ENCODE results near the gene RASGRP2. TPM values are rescaled to one million over a fixed set of nuclear protein-coding genes. Genes with fewer than 3 reads are reported as not detected.
A peak's percentile ranks its signal among the peaks of the same experiment; 100 is the strongest.

The RASGRP2 gene
- total and polyA plus RNA-seq, 9 donors = 2.1 to 18.9 (median 7.6) TPM

- peak in 1 of 5 donors; percentile 19 for DNase-seq
- TF ChIP-seq, protein P1, sequence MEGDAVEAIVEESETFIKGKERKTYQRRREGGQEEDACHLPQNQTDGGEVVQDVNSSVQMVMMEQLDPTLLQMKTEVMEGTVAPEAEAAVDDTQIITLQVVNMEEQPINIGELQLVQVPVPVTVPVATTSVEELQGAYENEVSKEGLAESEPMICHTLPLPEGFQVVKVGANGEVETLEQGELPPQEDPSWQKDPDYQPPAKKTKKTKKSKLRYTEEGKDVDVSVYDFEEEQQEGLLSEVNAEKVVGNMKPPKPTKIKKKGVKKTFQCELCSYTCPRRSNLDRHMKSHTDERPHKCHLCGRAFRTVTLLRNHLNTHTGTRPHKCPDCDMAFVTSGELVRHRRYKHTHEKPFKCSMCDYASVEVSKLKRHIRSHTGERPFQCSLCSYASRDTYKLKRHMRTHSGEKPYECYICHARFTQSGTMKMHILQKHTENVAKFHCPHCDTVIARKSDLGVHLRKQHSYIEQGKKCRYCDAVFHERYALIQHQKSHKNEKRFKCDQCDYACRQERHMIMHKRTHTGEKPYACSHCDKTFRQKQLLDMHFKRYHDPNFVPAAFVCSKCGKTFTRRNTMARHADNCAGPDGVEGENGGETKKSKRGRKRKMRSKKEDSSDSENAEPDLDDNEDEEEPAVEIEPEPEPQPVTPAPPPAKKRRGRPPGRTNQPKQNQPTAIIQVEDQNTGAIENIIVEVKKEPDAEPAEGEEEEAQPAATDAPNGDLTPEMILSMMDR (IDR thresholded peaks at IDR 0.05) = no peak
- TF ChIP-seq EP300 (IDR thresholded peaks at IDR 0.05) (no peak), POLR2A (IDR thresholded peaks at IDR 0.05) (no peak)
- 27 to 33% (median 29%) methylated on average over 21 of the region's 21 CpGs for WGBS, 3 donors
- intact Hi-C loops (cut with DNase I) = no loop called here
- H3K4me1 ChIP-seq (ENCODE audit: insufficient read depth) = no peaks in the 10 kb centered on the region
- no peaks in the 10 kb centered on the region for H3K27me3 ChIP-seq
- no peak overlapping the region for H3K4me3 ChIP-seq
- H3K36me3 ChIP-seq = no peaks in the 10 kb centered on the region
- no peaks in the 10 kb centered on the region for H3K9me3 ChIP-seq
- no peak overlapping the region for H3K27ac ChIP-seq
Measured at GRCh38 chr11:64716473-64717267, 27.3 kb downstream of the RASGRP2 start.

- 17 to 32% (median 23%) methylated on average over 13 of the region's 13 CpGs for WGBS, 3 donors
- H3K27me3 ChIP-seq = no peaks in the 10 kb centered on the region
- no peak for DNase-seq
- H3K4me1 ChIP-seq (ENCODE audit: insufficient read depth) = no peaks in the 10 kb centered on the region
- H3K9me3 ChIP-seq = no peaks in the 10 kb centered on the region
- H3K36me3 ChIP-seq = no peaks in the 10 kb centered on the region
- H3K27ac ChIP-seq = no peak overlapping the region
- TF ChIP-seq EP300 (IDR thresholded peaks at IDR 0.05) (no peak), POLR2A (IDR thresholded peaks at IDR 0.05) (no peak)
- TF ChIP-seq, protein P1 (IDR thresholded peaks at IDR 0.05) = no peak
- intact Hi-C loops (cut with DNase I) = no loop called here
- no peak overlapping the region for H3K4me3 ChIP-seq
Measured at GRCh38 chr11:64715756-64716472, 28.0 kb downstream of the RASGRP2 start.

DNA sequence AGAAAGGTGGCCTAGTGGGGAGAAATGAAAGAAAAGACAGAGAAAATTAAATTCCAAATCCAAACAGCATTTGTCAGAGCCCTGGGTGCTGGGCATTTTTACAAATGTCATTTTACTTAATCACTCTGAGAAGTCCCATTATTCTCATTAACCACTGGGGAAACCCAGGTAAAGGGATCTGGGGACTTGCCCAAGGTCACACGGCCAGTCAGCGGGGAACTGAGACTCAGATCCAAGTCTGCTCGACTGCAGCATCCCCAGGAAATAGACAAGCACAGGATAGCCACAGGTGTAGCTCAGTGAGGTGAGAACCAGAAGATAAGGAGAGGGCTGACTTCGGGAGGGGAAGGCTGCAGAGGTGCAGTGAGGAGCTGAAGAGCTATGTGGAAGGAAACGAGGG, 28.8 kb downstream of the RASGRP2 start:
- TF ChIP-seq EP300 (IDR thresholded peaks at IDR 0.05) (no peak), POLR2A (IDR thresholded peaks at IDR 0.05) (no peak)
- TF ChIP-seq, protein P1 (IDR thresholded peaks at IDR 0.05) = no peak
- H3K4me3 ChIP-seq = no peak overlapping the region
- 29 to 51% (median 43%) methylated on average over 5 of the region's 5 CpGs for WGBS, 3 donors
- no peaks in the 10 kb centered on the region for H3K4me1 ChIP-seq (ENCODE audit: insufficient read depth)
- no peak overlapping the region for H3K27ac ChIP-seq
- no peaks in the 10 kb centered on the region for H3K27me3 ChIP-seq
- no peak for DNase-seq
- no peaks in the 10 kb centered on the region for H3K9me3 ChIP-seq
- no peaks in the 10 kb centered on the region for H3K36me3 ChIP-seq
- intact Hi-C loops (cut with DNase I) = no loop called here

DNA sequence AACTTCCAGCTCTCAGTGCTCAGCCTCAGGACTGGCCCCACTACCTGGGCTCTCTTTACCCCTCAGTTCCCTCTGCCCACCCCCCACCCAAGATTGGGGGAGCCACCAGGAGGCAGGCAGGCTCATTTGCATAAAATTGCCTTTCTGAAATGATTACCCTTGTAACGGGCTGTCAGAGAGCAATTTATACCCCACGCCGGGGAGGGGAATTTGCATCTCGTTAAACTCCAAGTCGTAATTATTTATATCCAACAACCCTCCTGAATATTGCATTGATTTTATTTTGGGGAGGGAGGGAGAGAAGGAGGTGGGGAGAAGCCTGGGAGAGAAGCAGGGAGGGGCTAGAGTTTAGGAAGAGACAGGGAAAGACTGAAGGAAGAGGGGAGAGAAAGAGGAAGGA, 29.3 kb downstream of the RASGRP2 start:
- no peaks in the 10 kb centered on the region for H3K9me3 ChIP-seq
- no peak overlapping the region for H3K27ac ChIP-seq
- H3K4me3 ChIP-seq = no peak overlapping the region
- DNase-seq = no peak
- no peaks in the 10 kb centered on the region for H3K4me1 ChIP-seq (ENCODE audit: insufficient read depth)
- H3K27me3 ChIP-seq = no peaks in the 10 kb centered on the region
- H3K36me3 ChIP-seq = no peaks in the 10 kb centered on the region
- no peak for TF ChIP-seq POLR2A (IDR thresholded peaks at IDR 0.05)
- TF ChIP-seq EP300 (IDR thresholded peaks at IDR 0.05) = no peak
- TF ChIP-seq, protein P1 (IDR thresholded peaks at IDR 0.05) = no peak
- 34 to 40% (median 38%) methylated on average over 5 of the region's 5 CpGs for WGBS, 3 donors
- intact Hi-C loops (cut with DNase I) = no loop called here
